ENCODE data around the gene IMPA2.

GRCh38 chr18:12021596-12021995 is 40.3 kb downstream of the IMPA2 start:
- TF ChIP-seq, protein P1, sequence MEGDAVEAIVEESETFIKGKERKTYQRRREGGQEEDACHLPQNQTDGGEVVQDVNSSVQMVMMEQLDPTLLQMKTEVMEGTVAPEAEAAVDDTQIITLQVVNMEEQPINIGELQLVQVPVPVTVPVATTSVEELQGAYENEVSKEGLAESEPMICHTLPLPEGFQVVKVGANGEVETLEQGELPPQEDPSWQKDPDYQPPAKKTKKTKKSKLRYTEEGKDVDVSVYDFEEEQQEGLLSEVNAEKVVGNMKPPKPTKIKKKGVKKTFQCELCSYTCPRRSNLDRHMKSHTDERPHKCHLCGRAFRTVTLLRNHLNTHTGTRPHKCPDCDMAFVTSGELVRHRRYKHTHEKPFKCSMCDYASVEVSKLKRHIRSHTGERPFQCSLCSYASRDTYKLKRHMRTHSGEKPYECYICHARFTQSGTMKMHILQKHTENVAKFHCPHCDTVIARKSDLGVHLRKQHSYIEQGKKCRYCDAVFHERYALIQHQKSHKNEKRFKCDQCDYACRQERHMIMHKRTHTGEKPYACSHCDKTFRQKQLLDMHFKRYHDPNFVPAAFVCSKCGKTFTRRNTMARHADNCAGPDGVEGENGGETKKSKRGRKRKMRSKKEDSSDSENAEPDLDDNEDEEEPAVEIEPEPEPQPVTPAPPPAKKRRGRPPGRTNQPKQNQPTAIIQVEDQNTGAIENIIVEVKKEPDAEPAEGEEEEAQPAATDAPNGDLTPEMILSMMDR (optimal IDR thresholded peaks at IDR 0.05 in 1 of 3, IDR thresholded peaks at IDR 0.05 in 1 of 3, conservative IDR thresholded peaks at IDR 0.05 in 1 of 3; ENCODE audit: extremely low read depth in 1 of 3, insufficient read depth in 2 of 3, low read length in 3 of 3): no peak
- TF ChIP-seq EZH2 (IDR thresholded peaks at IDR 0.05; ENCODE audit: low read length): no peak

Measured in keratinocyte (primary cell).